Measurements from ENCODE around the gene MTRF1L.
"Not testable (repeated sequence)": the region's sequence is repeated elsewhere in the genome, so short reads cannot be mapped to it uniquely, and the experiment has no call there.

MTRF1L gene

DNA sequence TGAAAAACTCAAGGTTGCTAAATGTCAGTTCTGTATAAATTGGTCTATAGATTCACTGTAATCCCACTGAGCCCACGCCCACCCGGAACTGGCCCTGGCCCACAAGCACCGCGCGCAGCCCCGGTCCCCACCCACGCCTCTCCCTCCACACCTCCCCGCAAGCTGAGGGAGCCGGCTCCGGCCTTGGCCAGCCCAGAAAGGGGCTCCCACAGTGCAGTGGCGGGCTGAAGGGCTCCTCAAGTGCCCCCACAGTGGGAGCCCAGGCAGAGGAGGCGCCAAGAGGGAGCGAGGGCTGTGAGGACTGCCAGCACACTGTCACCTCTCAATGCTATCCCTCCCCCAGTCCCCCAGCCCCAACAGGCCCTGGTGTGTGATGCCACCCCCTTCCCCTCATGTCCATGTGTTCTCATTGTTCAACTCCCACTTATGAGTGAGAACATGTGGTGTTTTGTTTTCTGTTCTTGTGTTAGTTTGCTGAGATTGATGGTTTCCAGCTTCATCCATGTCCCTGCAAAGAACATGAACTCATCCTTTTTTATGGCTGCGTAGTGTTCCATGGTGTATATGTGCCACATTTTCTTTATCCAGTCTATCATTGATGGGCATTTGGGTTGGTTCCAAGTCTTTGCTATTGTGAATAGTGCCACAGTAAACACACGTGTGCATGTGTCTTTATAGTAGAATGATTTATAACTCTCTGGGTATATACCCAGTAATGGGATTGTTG is 36.2 kb downstream of the MTRF1L start:
- DNase-seq = not testable (repeated sequence)

DNA sequence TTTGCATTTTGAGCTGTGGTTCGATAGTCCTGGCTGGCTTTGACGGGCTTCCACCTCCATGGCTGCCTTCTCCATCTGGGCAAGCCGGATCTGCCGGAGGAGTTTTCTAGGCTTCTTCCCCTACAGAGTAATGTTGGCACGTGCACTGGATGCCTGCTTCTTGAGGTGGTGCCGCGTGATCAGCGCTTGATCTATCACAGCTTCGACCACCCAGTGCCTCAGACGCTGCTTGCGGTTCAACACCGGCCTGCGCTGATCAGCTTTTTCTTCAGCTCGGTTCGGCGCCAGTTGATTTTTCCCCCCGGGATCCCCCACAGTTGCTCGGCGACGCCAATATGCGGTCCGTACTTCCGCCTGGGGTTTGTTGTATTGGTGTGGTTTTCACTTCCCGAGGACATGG is 43.2 kb downstream of the MTRF1L start:
- DNase-seq = no peak

DNA sequence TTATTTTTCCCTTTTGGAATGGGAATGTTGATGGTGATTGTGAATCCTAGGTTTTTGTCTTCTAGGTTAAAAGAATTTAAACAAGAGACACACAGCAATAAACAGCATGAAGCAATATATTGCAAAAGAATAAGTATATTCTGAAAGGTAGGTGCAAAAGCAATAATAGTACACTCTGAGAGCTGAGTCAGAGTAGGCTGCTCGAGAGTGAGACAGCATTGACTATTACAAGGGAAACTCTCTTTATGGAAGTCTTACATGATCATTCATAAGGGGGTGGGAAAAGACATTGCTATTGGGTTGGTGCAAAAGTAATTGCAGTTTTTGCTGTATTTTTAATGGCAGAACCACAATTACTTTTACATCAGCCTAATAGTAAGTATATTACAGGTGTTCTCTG is 44.7 kb downstream of the MTRF1L start:
- no peak for DNase-seq

DNA sequence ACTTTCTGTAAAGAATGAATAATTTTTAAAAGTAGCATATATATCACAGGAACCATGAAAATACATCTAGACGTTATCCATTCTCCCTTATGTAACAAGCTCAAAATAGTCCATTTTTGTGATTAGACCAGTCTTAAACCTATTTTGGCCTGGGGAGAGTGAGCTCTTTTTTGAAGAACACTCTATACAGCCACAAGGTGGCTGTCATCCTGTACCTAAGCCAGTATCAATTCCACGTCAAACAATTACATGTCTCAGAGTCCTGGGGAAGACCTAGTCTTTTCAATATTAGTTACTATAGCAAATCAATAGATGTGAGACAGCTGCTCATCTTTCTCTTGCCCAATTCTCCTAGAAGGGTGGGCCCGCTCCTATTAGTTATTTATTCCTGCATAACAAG is 48.1 kb downstream of the MTRF1L start:
- DNase-seq = no peak

DNA sequence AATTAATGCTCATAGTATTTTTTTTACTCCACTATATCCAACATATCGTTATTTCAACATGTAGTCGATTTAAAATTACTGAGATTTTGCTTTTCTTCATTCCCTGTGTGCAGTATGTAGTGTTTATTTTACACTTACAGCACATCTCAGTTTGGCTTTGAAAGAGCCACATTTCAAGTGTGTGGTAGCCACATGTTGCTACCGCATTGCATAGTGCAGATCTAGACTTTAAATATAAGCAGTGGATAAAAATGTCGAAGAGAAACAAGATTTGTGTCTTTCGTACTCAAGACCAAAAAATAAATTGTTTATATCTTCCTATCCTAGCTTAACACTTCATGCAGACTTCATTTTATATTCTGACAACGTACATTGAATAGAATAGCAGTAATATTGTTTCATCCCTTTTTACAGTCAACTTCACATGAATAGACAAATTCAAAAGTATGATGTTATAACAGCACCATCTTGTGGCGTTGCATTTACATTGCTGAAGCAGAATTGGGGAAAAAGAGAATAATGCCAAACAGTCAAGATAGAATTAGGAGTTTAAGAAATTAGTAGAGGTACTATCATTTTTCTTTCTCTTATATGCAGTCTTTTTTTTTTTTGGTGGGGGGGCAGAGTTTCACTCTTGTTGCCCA is 49.5 kb downstream of the MTRF1L start:
- peak; percentile 3 to 33 for DNase-seq

DNA sequence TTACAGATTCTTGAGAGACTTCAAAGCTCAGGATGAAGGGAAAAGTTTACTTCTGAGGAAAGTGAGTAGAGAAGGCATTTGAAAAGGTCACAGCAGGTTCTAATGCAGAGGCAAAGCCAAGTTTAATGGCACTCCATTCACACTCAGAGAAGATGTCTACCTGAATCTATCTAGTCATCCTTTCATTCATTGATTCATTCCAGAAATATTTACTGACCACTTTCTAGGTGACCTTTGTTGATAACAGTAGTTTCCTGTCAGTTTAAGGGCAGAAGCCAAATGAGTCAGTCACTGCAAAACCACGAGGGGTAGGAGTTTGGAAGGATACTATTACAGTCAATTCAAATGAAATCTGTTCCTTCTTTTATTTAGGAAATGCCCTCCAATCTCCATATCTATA is 50.5 kb downstream of the MTRF1L start:
- no peak for DNase-seq

DNA sequence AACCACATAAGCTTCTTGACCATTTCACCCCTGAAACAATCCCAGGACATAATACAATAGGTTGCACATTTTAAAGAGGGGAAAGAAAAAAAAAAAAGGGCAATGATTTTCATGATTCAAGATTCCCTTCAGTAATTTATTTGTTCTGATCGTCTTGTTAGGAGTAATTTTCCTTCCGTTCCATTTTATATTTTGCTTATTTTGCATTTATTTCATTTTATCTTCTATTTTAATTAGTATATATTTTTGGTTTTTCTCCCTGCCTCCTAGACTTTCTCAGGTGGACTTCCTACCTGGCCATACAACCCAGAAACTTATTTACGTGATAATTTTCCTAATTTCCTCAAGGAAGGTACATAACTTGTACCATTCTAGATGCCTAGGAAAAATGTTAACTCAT is 52.3 kb downstream of the MTRF1L start:
- DNase-seq = no peak

DNA sequence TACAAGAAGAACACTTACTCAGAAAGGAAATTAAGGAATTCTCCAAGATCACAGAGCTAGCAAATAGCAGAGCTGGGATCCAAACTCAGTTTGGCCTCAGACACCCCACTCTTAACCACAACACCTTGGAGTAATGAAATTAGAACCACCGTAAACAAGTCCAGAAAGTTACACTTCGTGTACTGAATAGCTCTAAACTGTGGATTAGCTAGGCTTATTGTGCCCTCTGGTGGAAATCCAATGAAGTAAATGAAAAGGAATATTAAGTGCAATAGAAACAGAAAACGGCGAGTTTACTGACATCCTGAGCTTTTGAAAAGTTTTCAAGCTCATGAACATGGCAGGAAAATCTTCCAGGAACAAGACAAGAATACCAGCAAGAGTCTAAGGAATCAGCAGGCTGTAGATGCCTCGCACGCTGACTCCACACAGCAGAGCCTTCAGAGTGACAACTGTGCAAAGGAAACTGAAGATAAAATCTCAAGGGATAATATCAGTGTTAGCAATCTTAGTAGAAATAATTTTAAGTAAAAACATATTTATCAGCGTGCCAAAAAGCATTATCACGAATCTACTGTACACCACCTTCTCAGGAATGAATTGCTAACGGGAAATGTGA is 54.2 kb downstream of the MTRF1L start:
- peak; percentile 29 to 56 for DNase-seq

DNA sequence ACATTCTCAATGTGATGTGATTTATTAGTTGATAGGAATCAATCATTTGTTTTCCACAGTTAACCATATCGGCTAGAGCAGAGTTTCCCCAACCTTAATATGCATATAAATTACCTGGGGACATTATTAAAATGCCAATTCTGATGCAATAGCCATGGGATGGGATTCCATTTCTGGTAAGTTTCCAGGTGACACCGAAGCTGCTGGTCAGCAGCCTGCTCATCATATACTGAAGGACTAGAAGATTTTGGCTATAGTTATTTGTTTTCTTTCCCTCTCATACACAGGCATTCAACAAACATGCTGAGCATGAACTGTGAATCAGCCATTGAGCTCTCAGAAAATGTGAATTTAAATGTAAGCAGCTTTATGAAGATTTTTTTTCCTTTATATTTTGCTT is 55.5 kb downstream of the MTRF1L start:
- no peak for DNase-seq

DNA sequence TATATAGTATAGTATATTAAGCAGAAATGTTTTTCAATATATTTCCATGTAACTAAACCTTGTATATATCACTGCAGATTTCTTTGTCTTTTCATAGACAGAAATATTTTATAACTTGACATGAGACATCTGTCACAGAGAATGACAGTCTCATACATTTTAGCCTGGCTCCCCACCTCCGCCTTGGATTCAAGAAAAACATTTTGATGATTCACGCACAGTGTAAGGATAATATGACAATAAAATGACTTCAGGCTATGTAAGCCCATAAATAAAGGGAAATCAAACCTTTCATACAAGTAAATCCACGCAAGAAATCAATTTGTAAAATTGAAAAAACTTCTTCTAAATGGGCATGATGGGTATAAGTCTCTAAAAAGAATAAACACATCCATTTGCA is 56.0 kb downstream of the MTRF1L start:
- DNase-seq = no peak

DNA sequence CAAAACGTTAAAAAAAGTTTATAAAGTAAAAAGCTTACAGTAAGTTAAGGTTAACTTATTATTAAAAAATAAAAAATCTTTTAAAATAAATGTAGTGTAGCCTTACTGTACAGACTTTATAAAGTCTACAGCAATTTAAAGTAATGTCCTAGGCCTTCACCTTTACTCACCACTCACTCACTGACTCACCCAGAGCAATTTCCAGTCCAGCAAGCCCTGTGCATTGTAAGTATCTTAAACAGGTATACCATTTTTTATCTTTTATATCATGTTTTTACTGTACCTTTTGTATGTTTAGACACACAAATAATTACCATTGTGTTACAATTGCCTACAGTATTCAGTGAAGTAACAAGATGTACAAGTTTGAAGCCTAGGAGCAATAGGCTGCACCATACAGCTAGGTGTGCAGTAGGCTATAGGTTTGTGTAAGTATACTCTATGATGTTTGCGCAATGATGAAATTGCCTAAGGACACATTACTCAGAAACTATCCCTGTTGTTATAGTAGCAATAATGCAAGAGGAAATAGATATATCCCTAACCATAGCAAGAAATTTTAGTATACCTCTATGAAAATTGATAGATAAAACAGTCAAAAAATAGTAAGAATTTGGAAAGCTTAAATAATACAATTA is 59.1 kb downstream of the MTRF1L start:
- peak; percentile 9 to 22 for DNase-seq

DNA sequence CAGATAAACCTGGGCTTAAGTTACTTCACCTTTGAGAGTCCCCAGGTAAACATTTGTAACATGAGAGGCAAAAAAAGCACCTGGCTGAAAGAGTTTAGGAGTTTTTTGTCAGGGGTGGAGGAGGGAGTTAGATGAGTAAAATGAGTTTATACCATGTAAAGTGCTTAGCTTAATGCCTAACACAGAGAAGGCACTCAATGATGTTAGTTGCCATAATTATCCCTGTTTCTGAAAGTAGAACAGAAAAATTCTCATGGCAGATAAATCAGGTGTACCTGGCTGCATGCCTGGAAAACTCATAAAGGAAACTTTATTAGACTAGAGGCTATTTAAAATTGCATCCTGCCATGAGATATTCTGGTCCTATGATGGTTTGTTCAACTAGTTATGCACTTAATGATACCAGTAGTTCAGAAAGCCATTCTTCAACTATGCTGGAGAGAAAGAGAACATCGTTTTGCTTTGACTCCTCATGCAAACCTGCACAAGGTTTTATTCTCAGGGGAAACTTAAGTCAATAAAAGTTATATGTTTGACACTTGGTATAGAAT is 60.1 kb downstream of the MTRF1L start:
- no peak for DNase-seq

DNA sequence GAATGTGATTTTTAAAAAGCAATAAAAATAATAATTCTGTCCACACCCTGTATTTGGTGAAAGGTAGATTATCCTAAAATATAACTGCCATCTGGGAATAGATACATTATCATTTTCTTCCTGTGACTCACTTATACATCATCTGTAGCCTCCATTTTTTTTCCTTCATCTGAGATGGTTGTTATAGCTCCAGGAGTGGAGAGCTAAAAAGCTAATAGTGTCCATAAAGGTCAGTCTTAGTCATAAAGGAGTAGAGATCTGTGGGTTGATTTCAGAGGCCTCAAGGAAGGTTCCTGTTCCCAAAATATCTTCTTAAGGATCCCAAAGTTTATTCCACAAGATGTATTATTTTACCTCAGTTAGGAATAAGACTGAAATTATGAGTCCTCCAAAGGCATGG is 60.8 kb downstream of the MTRF1L start:
- DNase-seq = no peak

Data from inflammatory macrophage treated with lipopolysaccharide for 1 hour (primary cell).